Measurements from ENCODE around the gene RAI14.

RAI14 gene

DNA sequence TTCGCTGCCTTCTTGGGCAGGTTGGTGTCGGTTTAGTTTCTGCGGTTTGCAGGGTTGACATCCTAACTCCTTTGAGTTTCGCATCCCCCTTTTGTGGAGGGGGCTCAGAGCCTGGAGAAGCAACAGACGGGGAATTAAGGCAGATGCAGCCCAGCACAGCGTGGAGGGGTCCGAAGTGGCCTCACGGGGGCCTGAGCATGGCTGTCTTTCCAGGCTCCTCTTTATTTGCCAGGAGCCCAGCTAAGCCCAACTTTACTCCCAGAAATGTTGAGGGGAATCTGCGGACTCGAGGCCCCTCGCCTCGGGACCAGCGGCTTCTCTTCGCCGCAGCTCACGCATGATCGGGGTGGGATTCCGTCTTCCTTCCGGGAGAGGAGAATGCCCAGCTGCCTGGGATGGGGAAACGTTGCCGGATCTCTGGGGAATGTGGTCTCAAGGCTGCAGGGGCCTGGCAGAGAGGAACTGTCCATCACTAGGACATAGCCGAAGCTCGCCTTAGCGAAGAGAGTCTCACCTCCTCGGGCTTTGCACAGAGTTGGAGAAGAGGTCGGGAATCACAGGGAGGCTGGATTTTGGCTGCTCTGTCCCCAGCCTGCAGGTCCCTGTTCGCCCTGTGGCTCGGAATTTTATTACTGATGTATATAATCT, 1.3 kb downstream of the RAI14 start:
- Histone ChIP-seq H3K27me3 (ENCODE audit: low read depth, low read length) (no peaks in the 10 kb centered on the region), H2AFZ (ENCODE audit: low read depth, low read length) (no peak overlapping the region), H3K4me3 (ENCODE audit: low read length) (peak overlapping the region; percentile 82), H3K27ac (ENCODE audit: low read length) (peak overlapping the region; percentile 78), H3K9ac (ENCODE audit: low read length) (peak overlapping the region; percentile 99), H3K79me2 (ENCODE audit: low read length) (peaks cover 61% of the 10 kb centered on the region), H4K20me1 (ENCODE audit: insufficient read depth, low read length) (no peaks in the 10 kb centered on the region), H3K4me2 (ENCODE audit: low read length) (peak overlapping the region; percentile 82), H3K4me1 (ENCODE audit: low read length) (peaks cover 17% of the 10 kb centered on the region), H3K9me3 (ENCODE audit: insufficient read depth, low read length) (no peaks in the 10 kb centered on the region), H3K36me3 (replicated peaks; ENCODE audit: low read depth, low read length) (peaks cover 7% of the 10 kb centered on the region)
- TF ChIP-seq, protein P1, sequence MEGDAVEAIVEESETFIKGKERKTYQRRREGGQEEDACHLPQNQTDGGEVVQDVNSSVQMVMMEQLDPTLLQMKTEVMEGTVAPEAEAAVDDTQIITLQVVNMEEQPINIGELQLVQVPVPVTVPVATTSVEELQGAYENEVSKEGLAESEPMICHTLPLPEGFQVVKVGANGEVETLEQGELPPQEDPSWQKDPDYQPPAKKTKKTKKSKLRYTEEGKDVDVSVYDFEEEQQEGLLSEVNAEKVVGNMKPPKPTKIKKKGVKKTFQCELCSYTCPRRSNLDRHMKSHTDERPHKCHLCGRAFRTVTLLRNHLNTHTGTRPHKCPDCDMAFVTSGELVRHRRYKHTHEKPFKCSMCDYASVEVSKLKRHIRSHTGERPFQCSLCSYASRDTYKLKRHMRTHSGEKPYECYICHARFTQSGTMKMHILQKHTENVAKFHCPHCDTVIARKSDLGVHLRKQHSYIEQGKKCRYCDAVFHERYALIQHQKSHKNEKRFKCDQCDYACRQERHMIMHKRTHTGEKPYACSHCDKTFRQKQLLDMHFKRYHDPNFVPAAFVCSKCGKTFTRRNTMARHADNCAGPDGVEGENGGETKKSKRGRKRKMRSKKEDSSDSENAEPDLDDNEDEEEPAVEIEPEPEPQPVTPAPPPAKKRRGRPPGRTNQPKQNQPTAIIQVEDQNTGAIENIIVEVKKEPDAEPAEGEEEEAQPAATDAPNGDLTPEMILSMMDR (IDR thresholded peaks at IDR 0.05; ENCODE audit: low read depth, low read length), result no peak
- no peak for TF ChIP-seq EZH2phosphoT487 (IDR thresholded peaks at IDR 0.05; ENCODE audit: low read depth)

DNA sequence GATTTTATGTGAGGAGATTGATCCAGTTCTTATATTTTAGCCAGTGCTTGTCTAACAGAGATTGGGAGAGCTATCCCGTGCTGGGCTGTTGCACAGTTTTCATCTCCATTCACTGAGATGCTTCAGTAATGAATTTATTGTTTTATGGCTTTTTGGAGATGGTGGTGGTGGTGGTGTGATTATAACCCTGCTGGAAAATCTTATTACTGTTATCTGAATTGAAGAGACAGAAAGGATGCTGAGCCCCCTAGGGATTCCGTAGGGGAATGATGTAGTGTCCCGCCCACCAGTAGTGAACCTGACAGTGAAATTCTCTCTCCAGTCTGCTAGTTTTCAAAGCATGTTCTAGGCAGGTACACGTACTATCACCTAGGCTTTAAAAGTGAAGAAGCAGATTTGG, 1.9 kb downstream of the RAI14 start:
- TF ChIP-seq, protein P1 (IDR thresholded peaks at IDR 0.05; ENCODE audit: low read depth, low read length), result no peak
- no peak for TF ChIP-seq EZH2phosphoT487 (IDR thresholded peaks at IDR 0.05; ENCODE audit: low read depth)

DNA sequence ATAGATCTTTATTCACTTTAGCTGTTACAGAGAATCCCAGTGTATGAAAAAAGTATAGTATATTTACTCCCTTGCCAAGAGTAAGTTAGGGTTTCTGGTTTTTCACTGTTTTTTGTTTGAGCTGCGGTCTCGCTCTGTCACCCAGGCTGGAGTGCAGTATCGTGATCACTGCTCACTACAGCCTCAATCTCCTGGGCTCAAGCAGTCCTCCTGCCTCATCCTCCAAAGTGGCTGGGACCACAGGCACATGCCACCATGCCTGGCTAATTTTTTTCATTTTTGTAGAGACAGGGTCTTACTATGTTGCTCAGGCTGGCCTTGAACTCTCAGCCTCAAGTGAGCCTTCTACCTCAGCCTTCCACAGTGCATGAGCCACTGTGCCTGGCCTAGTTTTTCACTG, 3.0 kb downstream of the RAI14 start:
- Histone ChIP-seq H2AFZ (ENCODE audit: low read depth, low read length) (no peak overlapping the region), H4K20me1 (ENCODE audit: insufficient read depth, low read length) (no peaks in the 10 kb centered on the region), H3K4me3 (ENCODE audit: low read length) (no peak overlapping the region), H3K79me2 (ENCODE audit: low read length) (peaks cover 77% of the 10 kb centered on the region), H3K4me2 (ENCODE audit: low read length) (no peak overlapping the region), H3K27me3 (ENCODE audit: low read depth, low read length) (no peaks in the 10 kb centered on the region), H3K9ac (ENCODE audit: low read length) (no peak overlapping the region), H3K36me3 (replicated peaks; ENCODE audit: low read depth, low read length) (peaks cover 17% of the 10 kb centered on the region), H3K9me3 (ENCODE audit: insufficient read depth, low read length) (no peaks in the 10 kb centered on the region), H3K27ac (ENCODE audit: low read length) (no peak overlapping the region), H3K4me1 (ENCODE audit: low read length) (peaks cover 17% of the 10 kb centered on the region)
- no peak for TF ChIP-seq EZH2phosphoT487 (IDR thresholded peaks at IDR 0.05; ENCODE audit: low read depth)
- TF ChIP-seq, protein P1 (IDR thresholded peaks at IDR 0.05; ENCODE audit: low read depth, low read length), result no peak

More for the DNA sequence above, 1.9 kb downstream of the RAI14 start:
- Histone ChIP-seq H2AFZ (ENCODE audit: low read depth, low read length) (no peak overlapping the region), H3K9me3 (ENCODE audit: insufficient read depth, low read length) (no peaks in the 10 kb centered on the region), H3K4me3 (ENCODE audit: low read length) (peak overlapping the region; percentile 82), H3K9ac (ENCODE audit: low read length) (peak overlapping the region; percentile 99), H3K27ac (ENCODE audit: low read length) (peak overlapping the region; percentile 78; the same call in 1 of the 2 replicates), H3K79me2 (ENCODE audit: low read length) (peaks cover 67% of the 10 kb centered on the region), H3K27me3 (ENCODE audit: low read depth, low read length) (no peaks in the 10 kb centered on the region), H3K36me3 (replicated peaks; ENCODE audit: low read depth, low read length) (peaks cover 9% of the 10 kb centered on the region), H3K4me2 (ENCODE audit: low read length) (peak overlapping the region; percentile 82), H4K20me1 (ENCODE audit: insufficient read depth, low read length) (no peaks in the 10 kb centered on the region), H3K4me1 (ENCODE audit: low read length) (peaks cover 17% of the 10 kb centered on the region)

DNA sequence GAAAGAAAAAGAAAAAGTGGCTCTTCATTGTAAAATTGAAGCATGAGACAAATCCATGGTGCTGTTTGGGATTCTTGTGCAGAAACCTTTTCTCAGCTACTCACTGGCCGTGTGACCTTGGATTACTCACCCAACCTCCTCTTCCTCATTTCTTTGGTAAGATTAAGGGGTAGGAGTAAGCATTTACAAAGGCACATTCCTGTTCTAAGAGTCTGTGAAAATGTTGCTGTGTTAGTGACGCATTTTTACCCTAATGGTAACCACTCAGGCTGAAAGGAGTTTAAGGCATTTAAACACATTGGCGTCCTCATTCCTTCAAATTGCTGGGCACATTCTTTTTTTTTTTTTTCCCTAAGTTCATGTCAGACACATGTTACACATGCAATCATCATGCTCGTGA, 4.3 kb downstream of the RAI14 start:
- H3K79me2 ChIP-seq (ENCODE audit: low read length), result peaks cover 81% of the 10 kb centered on the region
- no peak overlapping the region for H3K4me3 ChIP-seq (ENCODE audit: low read length)
- H3K4me1 ChIP-seq (ENCODE audit: low read length), result peaks cover 9% of the 10 kb centered on the region
- H3K27me3 ChIP-seq (ENCODE audit: low read depth, low read length), result no peaks in the 10 kb centered on the region
- H2AFZ ChIP-seq (ENCODE audit: low read depth, low read length), result no peak overlapping the region
- no peak overlapping the region for H3K27ac ChIP-seq (ENCODE audit: low read length)
- peaks cover 18% of the 10 kb centered on the region for H3K36me3 ChIP-seq (replicated peaks; ENCODE audit: low read depth, low read length)
- H3K4me2 ChIP-seq (ENCODE audit: low read length), result no peak overlapping the region
- H4K20me1 ChIP-seq (ENCODE audit: insufficient read depth, low read length), result peaks cover under 1% of the 10 kb centered on the region; the same call in 1 of the 2 replicates
- no peak for TF ChIP-seq EZH2phosphoT487 (IDR thresholded peaks at IDR 0.05; ENCODE audit: low read depth)
- TF ChIP-seq, protein P1 (IDR thresholded peaks at IDR 0.05; ENCODE audit: low read depth, low read length), result no peak
- no peak overlapping the region for H3K9ac ChIP-seq (ENCODE audit: low read length)
- no peaks in the 10 kb centered on the region for H3K9me3 ChIP-seq (ENCODE audit: insufficient read depth, low read length)

Measured in OCI-LY3 (cell line).